HG03354 (cell line): ENCODE measurements around the gene EFNA4.
A peak's percentile ranks its signal among the peaks of the same experiment; 100 is the strongest.

Experiments
- ATAC-seq: cut with Tn5 transposase; IDR thresholded peaks from one replicate; pipeline ENCODE4 v1.9.1; 2021; ENCODE audit warnings: mild to moderate bottlenecking; ENCODE audit not compliant: unreplicated experiment, poor library complexity, severe bottlenecking

Gene EFNA4

GRCh38 chr1:155070721-155071569, 7.4 kb downstream of the EFNA4 start:
- peak; percentile 82 for ATAC-seq

DNA sequence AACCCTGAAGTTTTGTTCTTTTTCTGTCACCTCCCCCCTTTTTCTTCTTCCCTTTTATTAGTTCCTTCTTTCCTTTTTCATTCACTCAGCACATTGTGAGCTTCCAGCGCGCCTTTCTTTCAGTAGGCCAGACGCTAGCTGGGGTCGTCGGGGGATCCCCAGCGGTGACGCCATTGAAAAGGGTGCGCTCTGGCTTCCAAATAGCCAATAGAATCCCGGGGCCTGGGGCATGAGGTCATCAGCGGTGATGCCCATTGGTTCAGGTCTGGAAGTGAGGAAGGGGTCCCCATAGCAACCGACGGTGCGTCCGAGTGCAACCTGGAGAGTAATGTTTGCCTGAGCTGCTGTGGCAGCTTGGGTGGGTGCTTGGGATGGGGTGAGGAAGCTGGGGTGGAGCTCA, 8.2 kb downstream of the EFNA4 start:
- no peak for ATAC-seq

- ATAC-seq: no peak
Measured at GRCh38 chr1:155072531-155073289, 9.2 kb downstream of the EFNA4 start.

DNA sequence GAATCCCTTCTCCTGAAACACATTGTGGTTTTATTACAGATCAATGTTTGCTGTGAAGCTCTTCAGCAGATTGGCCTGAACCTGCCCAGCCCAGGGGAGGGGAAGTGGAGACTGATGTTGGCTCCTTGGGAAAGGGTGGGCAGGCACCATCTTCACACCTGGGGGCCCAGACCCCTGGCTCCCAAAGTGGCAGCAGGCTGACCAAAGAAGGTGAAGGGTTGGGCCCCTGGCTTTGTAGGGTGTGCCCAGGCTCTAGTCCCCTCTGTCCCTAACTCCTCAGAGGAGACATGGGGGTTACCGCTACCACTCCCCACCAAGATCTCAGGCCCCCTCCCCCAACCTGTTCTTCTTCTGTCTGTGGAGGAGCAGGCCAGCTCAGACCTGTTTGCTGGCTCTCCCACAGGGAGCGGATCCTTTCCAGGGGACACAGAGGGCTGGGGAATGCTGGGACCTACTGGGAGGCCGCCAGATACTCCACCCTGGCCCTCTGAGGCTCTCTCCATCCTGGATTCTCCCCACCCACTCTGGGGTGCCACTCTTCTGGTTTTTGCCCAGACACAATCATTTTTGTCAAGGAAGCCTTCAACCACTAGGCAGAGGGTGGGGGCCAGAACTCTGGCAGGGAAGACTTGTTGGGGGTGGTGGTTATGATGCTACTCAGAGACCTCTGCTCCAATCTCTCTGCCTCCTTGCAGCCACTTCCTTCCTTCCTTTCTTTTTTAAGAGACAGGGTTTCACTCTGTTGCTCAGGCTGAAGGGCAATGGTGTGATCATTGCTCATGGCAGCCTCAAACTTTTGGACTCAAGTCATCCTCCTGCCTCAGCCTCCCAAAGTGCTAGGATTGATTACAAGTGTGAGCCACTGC, 10.1 kb downstream of the EFNA4 start:
- ATAC-seq: no peak

DNA sequence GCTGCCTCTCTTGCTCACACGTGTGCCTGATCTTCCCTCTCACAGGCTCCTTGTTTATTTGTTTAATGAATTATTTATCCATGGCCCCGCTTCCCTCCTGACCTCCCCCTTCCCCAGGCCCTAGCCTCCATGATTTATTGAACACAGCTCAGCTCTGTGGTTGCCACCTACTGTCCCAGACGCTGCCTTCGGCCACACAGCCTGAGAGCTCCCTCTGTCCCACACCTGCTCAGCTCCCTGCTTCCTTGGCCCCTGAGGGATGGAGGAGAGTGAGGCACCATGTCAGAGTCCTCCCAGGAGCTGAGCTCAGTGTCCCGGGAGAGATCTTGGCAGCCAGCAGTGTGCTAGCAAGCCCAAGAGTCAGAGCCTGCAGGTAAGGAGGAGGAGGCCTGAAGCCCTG, 12.0 kb downstream of the EFNA4 start:
- ATAC-seq: no peak

DNA sequence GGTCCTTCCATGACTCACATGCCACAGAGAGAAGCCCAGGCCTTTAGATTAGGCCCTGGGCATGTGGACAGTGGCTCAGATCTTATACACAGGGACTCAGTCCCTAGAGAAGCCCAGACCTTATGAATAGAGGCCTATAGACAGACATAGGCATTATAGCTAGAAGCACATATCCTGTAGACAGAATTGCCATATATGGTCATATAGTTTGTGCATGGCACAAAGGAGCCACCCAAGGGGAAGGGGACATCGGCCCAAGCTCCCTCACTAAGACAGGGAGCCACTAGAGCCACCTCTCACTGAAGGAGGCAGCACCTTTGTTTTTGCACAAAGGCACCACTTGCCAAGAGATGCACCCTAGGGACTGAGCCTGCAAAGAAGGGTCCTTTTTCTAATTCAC, 12.8 kb downstream of the EFNA4 start:
- no peak for ATAC-seq

DNA sequence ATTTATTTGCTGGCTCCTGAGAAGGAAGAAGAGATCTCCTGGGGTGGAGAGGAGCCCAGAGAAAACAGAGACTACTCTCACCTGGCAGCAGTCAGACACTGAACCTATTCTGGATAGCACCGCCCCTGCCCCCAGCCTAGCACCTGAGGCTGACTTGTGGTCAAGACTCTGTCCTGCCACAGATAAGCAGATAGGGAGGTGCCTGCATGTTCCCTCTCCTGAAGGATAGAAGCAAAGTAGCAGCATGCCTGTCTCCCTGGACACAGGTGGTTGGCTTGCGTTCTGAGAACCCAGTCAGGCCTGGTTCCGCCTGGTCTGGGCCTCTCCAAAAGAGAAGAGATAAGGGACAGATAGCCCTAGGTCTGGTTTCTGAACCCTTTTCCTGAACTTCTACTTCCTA, 13.8 kb downstream of the EFNA4 start:
- no peak for ATAC-seq

GRCh38 chr1:155077758-155078445, 14.4 kb downstream of the EFNA4 start:
- ATAC-seq: no peak

DNA sequence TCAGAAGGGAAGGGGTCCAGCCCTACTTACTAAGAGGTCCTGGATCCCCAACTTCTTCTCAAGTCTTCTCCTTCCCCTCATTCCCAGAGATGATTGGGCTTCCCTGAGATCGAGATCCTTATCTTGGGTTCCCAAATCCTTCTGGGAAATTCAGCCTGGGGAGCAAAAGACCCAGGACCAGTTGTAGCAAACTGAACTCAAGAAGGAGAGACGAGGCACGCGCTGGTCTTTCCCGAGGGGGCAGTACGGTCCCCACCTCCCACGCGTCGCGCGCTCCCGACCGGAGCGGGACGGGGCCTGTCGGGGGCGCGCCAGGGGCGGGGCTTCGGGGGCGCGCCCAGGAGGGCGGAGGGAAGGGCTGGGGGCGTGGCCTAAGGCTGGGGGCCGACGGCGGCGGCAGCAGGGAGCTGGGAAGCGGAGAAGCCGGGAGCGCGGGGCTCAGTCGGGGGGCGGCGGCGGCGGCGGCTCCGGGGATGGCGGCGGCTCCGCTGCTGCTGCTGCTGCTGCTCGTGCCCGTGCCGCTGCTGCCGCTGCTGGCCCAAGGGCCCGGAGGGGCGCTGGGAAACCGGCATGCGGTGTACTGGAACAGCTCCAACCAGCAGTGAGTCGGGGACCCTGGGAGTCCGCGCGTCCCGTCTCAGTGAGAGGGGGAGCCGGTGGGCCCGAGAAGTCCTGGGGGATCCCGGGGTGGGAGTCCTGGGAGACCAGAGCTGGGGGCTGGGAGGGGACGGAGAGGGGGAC, 15.1 kb downstream of the EFNA4 start, which contains the start of gene EFNA3:
TSS of gene EFNA3 (plus strand) at position 369 of the 741 bp plus-strand sequence. CDS start at position 474, 105 bp downstream.
- ATAC-seq: no peak

- ATAC-seq: no peak
Measured at GRCh38 chr1:155079210-155079486, 15.6 kb downstream of the EFNA4 start.

GRCh38 chr1:155079487-155080311, 16.2 kb downstream of the EFNA4 start:
- ATAC-seq: no peak

GRCh38 chr1:155080312-155081228, 17.0 kb downstream of the EFNA4 start:
- ATAC-seq: no peak

GRCh38 chr1:155081472-155082300, 18.1 kb downstream of the EFNA4 start:
- ATAC-seq: no peak

DNA sequence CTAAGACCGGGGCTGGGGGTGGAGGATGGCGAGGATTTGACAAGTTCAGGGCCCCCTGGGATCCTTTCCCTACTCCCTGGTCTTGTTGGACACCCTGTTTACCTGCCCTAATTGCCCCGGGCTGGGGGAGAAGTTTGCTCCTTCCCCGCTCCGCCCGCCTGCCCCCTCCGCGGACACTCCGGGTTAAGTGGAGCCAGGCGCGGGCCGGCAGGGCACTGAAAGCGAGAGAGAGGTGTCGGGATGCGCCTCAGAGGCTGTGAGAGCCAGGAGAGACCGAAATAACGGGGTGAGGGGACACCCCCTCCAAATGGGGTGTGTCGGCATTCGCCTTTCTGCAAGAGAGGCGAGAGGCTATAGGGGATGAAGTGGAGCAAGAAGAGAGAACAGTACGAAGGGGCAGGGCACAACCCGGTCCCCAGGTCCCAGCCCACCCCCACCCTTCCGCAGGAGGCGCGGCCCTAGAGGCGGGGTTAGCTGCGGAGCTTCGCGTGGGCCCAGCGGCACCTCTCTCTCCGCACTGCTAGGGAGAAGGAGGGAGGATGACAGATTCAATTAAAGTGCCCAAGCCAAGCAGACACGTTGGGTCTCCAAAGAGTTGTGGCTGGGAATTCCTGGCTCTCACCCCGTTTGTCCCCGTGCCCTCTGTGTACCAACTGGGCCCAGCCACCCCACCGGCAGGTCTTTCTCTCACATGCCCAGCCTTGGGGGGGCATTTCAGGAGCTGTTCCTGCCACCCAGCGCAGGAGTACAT, 18.9 kb downstream of the EFNA4 start:
- ATAC-seq: no peak

GRCh38 chr1:155083052-155083541, 19.6 kb downstream of the EFNA4 start:
- ATAC-seq: no peak
